H1 (cell line): Measurements from ENCODE around the gene CAPN3. TPM values are rescaled to one million over a fixed set of nuclear protein-coding genes. Genes with fewer than 3 reads are reported as not detected.

Source experiments
- ASH2L ChIP-seq: fragments of 200-600, 300-600 bp; sonication (generic); IDR thresholded peaks from one replicate; pipeline ENCODE4 v1.7.1; 2017; ENCODE audit warnings: low read length
- BCL11A ChIP-seq, 2 experiments: IDR thresholded peaks; one replicate each; pipeline ENCODE4 v1.6.1; 2011; ENCODE audit warnings: low read depth in 2 of 2, low read length in 2 of 2, mild to moderate bottlenecking in 2 of 2
- GTF2F1 ChIP-seq: IDR thresholded peaks from 2 replicates; pipeline ENCODE4 v1.6.1; 2012; ENCODE audit warnings: low read depth, low read length, improper control_type of control experiment, borderline replicate concordance
- POLR2A ChIP-seq, 2 experiments: IDR thresholded peaks; 1 replicate in 1 of 2; 2 replicates in 1 of 2; pipeline ENCODE4 v1.6.1; 2011; ENCODE audit warnings: low read depth in 2 of 2, low read length in 2 of 2, mild to moderate bottlenecking in 2 of 2; ENCODE audit errors: control extremely low read depth in 1 of 2
- SP2 ChIP-seq: IDR thresholded peaks from 2 replicates; pipeline ENCODE4 v1.6.1; 2012; ENCODE audit warnings: mild to moderate bottlenecking, low read length, inconsistent platforms
- TCF12 ChIP-seq: IDR thresholded peaks from 2 replicates; pipeline ENCODE4 v1.6.1; 2011; ENCODE audit warnings: low read depth, mild to moderate bottlenecking, low read length
- polyA plus RNA-seq, 7 experiments: library from polyadenylated mRNA; depleted of rRNA in 3 of 7; stranded (reverse) in 5 of 7; unstranded in 2 of 7; fragments of >200 nt in 5 of 7; fragments of 200-250 nt in 2 of 7; gene quantifications; 1 replicate in 5 of 7; 2 replicates in 1 of 7; 4 replicates in 1 of 7; pipeline versions ENCODE4 v1.2.1 to v1.2.3, GENCODE V29; 2011 to 2013; ENCODE audit warnings: missing spikeins in 2 of 7, mixed read lengths in 2 of 7
- small RNA-seq: library from polyadenylated mRNA; stranded (forward); fragments of <200 nt; extraction: miRNeasy Mini kit (QIAGEN cat#:217004); gene quantifications from one replicate; pipeline ENCODE3, GENCODE V24; 2013; ENCODE audit not compliant: insufficient read depth
- total RNA-seq: library from RNA; stranded (reverse); fragmentation: NEBNext Ultra II Directional; extraction: Animal tissue kit (Norgen Biotek cat#: 25700); gene quantifications from 2 replicates; pipeline ENCODE4 v1.2.1, GENCODE V29; 2021
- TF ChIP-seq, protein P1 (sequence below): IDR thresholded peaks from 2 replicates; pipeline ENCODE4 v1.6.1; 2011; ENCODE audit warnings: low read length, improper control_type of control experiment
- TF ChIP-seq, protein P2 (sequence below): IDR thresholded peaks from 2 replicates; pipeline ENCODE4 v1.6.1; 2011; ENCODE audit warnings: low read depth, mild to moderate bottlenecking, low read length; ENCODE audit not compliant: insufficient read depth

The CAPN3 gene
- total and polyA plus RNA-seq, 2 of the 8 experiments (the other 6 are each of a cell fraction or from before 2014, with no cell fraction given), result 0.80 to 2.1 TPM

DNA sequence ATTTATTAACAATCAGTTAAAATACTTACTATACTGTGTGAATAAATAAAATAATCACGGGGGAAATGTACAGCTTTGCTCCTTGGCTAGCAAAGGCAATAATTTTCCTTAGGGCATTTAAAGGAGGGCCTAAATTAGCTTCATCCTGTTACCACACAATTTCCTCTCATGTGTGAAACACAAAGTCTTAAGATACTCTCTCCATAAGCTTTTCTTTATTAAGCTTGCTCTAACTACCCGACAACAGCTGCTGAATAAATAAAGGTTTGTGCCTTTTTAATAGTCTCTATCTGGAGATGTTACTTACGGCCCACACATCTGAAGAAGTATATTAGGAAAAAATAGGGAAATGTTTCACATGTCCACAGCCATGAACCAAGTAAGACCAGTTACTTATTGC, 102.0 kb downstream of the CAPN3 start (continued):
- TF ChIP-seq, protein P1, sequence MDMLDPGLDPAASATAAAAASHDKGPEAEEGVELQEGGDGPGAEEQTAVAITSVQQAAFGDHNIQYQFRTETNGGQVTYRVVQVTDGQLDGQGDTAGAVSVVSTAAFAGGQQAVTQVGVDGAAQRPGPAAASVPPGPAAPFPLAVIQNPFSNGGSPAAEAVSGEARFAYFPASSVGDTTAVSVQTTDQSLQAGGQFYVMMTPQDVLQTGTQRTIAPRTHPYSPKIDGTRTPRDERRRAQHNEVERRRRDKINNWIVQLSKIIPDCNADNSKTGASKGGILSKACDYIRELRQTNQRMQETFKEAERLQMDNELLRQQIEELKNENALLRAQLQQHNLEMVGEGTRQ, result no peak
- TF ChIP-seq SP2 (no peak), TCF12 (no peak), GTF2F1 (no peak), BCL11A (IDR thresholded peaks at IDR 0.05; ENCODE audit: low read depth in 2 of 2, low read length in 2 of 2) (no peak), ASH2L (no peak), POLR2A (IDR thresholded peaks at IDR 0.05; ENCODE audit: control extremely low read depth in 1 of 2, low read depth in 2 of 2, low read length in 2 of 2) (no peak)
- TF ChIP-seq, protein P2, sequence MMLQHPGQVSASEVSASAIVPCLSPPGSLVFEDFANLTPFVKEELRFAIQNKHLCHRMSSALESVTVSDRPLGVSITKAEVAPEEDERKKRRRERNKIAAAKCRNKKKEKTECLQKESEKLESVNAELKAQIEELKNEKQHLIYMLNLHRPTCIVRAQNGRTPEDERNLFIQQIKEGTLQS, result no peak

Small RNAs within 50 kb of the gene (small RNA-seq; reads per million reads assigned to genes)
- gene RNU6-188P, result not detected

Other genes with a start within 250 kb of the CAPN3 start
- gene PLA2G4F, start 202.9 kb upstream of the CAPN3 start, total RNA-seq, result not detected in 2 replicates
- not detected in 2 replicates for gene PLA2G4F, start 202.9 kb upstream of the CAPN3 start, polyA plus RNA-seq (2011; rRNA removed)
- gene VPS39, start 151.2 kb upstream of the CAPN3 start, total RNA-seq, result 36.6 and 39.6 TPM in 2 replicates
- gene VPS39, start 151.2 kb upstream of the CAPN3 start, polyA plus RNA-seq (2011; rRNA removed), result 34.4 and 40.4 TPM in 2 replicates
- gene GANC, start 86.3 kb upstream of the CAPN3 start, total RNA-seq, result 11.8 and 14.4 TPM in 2 replicates
- gene GANC, start 86.3 kb upstream of the CAPN3 start, polyA plus RNA-seq (2011; rRNA removed), result 6.5 and 6.8 TPM in 2 replicates
- gene TMEM87A, start 86.1 kb upstream of the CAPN3 start, total RNA-seq, result 32.9 and 33.1 TPM in 2 replicates
- gene TMEM87A, start 86.1 kb upstream of the CAPN3 start, polyA plus RNA-seq (2011; rRNA removed), result 11.0 and 15.2 TPM in 2 replicates
- gene ZNF106, start 131.6 kb downstream of the CAPN3 start, total RNA-seq, result 62.0 and 64.5 TPM in 2 replicates
- 15.7 and 18.2 TPM in 2 replicates for gene ZNF106, start 131.6 kb downstream of the CAPN3 start, polyA plus RNA-seq (2011; rRNA removed)
- gene SNAP23, start 136.1 kb downstream of the CAPN3 start, total RNA-seq, result 71.3 and 72.8 TPM in 2 replicates
- 32.2 and 58.0 TPM in 2 replicates for gene SNAP23, start 136.1 kb downstream of the CAPN3 start, polyA plus RNA-seq (2011; rRNA removed)
- gene LRRC57, start 189.3 kb downstream of the CAPN3 start, total RNA-seq, result 11.1 and 12.7 TPM in 2 replicates
- gene LRRC57, start 189.3 kb downstream of the CAPN3 start, polyA plus RNA-seq (2011; rRNA removed), result 4.9 and 5.0 TPM in 2 replicates
- 28.8 and 33.5 TPM in 2 replicates for gene HAUS2, start 189.3 kb downstream of the CAPN3 start, total RNA-seq
- gene HAUS2, start 189.3 kb downstream of the CAPN3 start, polyA plus RNA-seq (2011; rRNA removed), result 8.4 and 12.1 TPM in 2 replicates
- gene STARD9, start 216.1 kb downstream of the CAPN3 start, total RNA-seq, result 6.0 and 7.0 TPM in 2 replicates
- 2.8 and 3.3 TPM in 2 replicates for gene STARD9, start 216.1 kb downstream of the CAPN3 start, polyA plus RNA-seq (2011; rRNA removed)